Fibroblast of villous mesenchyme (primary cell): Measurements from ENCODE around the gene SMURF2. TPM values are rescaled to one million over a fixed set of nuclear protein-coding genes. Genes with fewer than 3 reads are reported as not detected.

Experiments used
- DNase-seq: peaks from one replicate; pipeline ENCODE4 v3.0.0-alpha.2; 2010; ENCODE audit warnings: low read depth
- H3K4me3 ChIP-seq: 2 replicates; pipeline ENCODE4 v1.5.1; 2011; ENCODE audit warnings: low read depth, mild to moderate bottlenecking, low read length
- CTCF ChIP-seq: IDR thresholded peaks from 2 replicates; pipeline ENCODE4 v1.5.1; 2012; ENCODE audit warnings: low read depth, mild to moderate bottlenecking, low read length; ENCODE audit not compliant: insufficient read depth
- total RNA-seq: library from RNA; depleted of rRNA; stranded (reverse); fragments of >200 nt; gene quantifications from 2 replicates; pipeline ENCODE4 v1.2.3, GENCODE V29; 2012

SMURF2 gene
- total RNA-seq, 1 donor = 188 TPM

- peak; percentile 62 for DNase-seq
- TF ChIP-seq CTCF = no peak
- H3K4me3 ChIP-seq = no peak overlapping the region
These were observed 26.3 kb downstream of the SMURF2 start for GRCh38 chr17:64635647-64636305.

- TF ChIP-seq CTCF = no peak
- DNase-seq = no peak
- no peak overlapping the region for H3K4me3 ChIP-seq
These were observed 27.9 kb downstream of the SMURF2 start for GRCh38 chr17:64634218-64634617.

- peak; percentile 81 for DNase-seq
- no peak for TF ChIP-seq CTCF
- H3K4me3 ChIP-seq = no peak overlapping the region
These were observed 29.5 kb downstream of the SMURF2 start for GRCh38 chr17:64632606-64633005.

- no peak overlapping the region for H3K4me3 ChIP-seq
- no peak for DNase-seq
- no peak for TF ChIP-seq CTCF
These were observed 29.9 kb downstream of the SMURF2 start for GRCh38 chr17:64632194-64632593.

GRCh38 chr17:64630309-64631223, 31.5 kb downstream of the SMURF2 start:
- no peak overlapping the region for H3K4me3 ChIP-seq
- no peak for DNase-seq
- no peak for TF ChIP-seq CTCF

- DNase-seq = no peak
- TF ChIP-seq CTCF = no peak
These were observed 33.5 kb downstream of the SMURF2 start for GRCh38 chr17:64628641-64629040.

More at GRCh38 chr17:64628641-64629040, 33.5 kb downstream of the SMURF2 start:
- H3K4me3 ChIP-seq = no peak overlapping the region
